Liver (tissue), 9 donors: ENCODE measurements around the gene AFAP1. TPM values are rescaled to one million over a fixed set of nuclear protein-coding genes. Genes with fewer than 3 reads are reported as not detected.
A peak's percentile ranks its signal among the peaks of the same experiment; 100 is the strongest.

ENCODE experiments used
- DNase-seq: peaks from one replicate; pipeline ENCODE4 v3.0.0-alpha.2; 2017; ENCODE audit warnings: low spot score
- H3K27ac ChIP-seq, 2 donors: one replicate each; pipeline ENCODE4 v1.7.0; 2013; ENCODE audit warnings: inconsistent platforms in 2 of 2, low read length in 2 of 2, control low read depth in 1 of 2, low read depth in 1 of 2, mild to moderate bottlenecking in 1 of 2
- H3K27me3 ChIP-seq, 4 donors: one replicate each; pipeline versions ENCODE4 v1.6.1 to v1.7.0; 2013; ENCODE audit warnings: low read length in 3 of 4, inconsistent platforms in 1 of 4, mild to moderate bottlenecking in 1 of 4, moderate library complexity in 1 of 4; ENCODE audit not compliant: control insufficient read depth in 4 of 4, insufficient read depth in 4 of 4
- H3K36me3 ChIP-seq, 4 donors: one replicate each; pipeline versions ENCODE4 v1.6.1 to v1.7.0; 2013; ENCODE audit warnings: low read length in 3 of 4, mild to moderate bottlenecking in 3 of 4, low read depth in 1 of 4, moderate library complexity in 1 of 4; ENCODE audit not compliant: control insufficient read depth in 4 of 4, insufficient read depth in 3 of 4
- H3K4me1 ChIP-seq, 4 donors: one replicate each; pipeline versions ENCODE4 v1.6.1 to v1.7.0; 2013; ENCODE audit warnings: low read length in 3 of 4, mild to moderate bottlenecking in 3 of 4, moderate library complexity in 1 of 4; ENCODE audit not compliant: control insufficient read depth in 4 of 4, insufficient read depth in 4 of 4
- H3K4me3 ChIP-seq, 3 donors: one replicate each; pipeline versions ENCODE4 v1.6.1 to v1.7.0; 2013; ENCODE audit warnings: low read length in 3 of 3, control low read depth in 1 of 3, low read depth in 1 of 3, mild to moderate bottlenecking in 1 of 3
- H3K9ac ChIP-seq, 2 donors: one replicate each; pipeline ENCODE4 v1.7.0; 2013; ENCODE audit warnings: low read length in 2 of 2, mild to moderate bottlenecking in 2 of 2, moderate library complexity in 2 of 2, control low read depth in 1 of 2, low read depth in 1 of 2
- H3K9me3 ChIP-seq, 4 donors: one replicate each; pipeline versions ENCODE4 v1.6.1 to v1.7.0; 2013; ENCODE audit warnings: low read length in 3 of 4; ENCODE audit not compliant: control insufficient read depth in 4 of 4
- FOXA2 ChIP-seq: IDR thresholded peaks from 2 replicates; pipeline ENCODE4 v1.6.1; 2016; ENCODE audit warnings: antibody characterized with exemption
- GABPA ChIP-seq, 2 donors: IDR thresholded peaks in 1 of 2; conservative IDR thresholded peaks in 1 of 2; 2 replicates each; pipeline ENCODE4 v1.6.1; 2016; ENCODE audit warnings: antibody characterized with exemption in 2 of 2, mild to moderate bottlenecking in 1 of 2, moderate library complexity in 1 of 2
- HNF4A ChIP-seq, 2 donors: conservative IDR thresholded peaks; 2 replicates each; pipeline ENCODE4 v1.6.1; 2016; ENCODE audit warnings: antibody characterized with exemption in 2 of 2, mild to moderate bottlenecking in 2 of 2
- HNF4G ChIP-seq: IDR thresholded peaks from 2 replicates; pipeline ENCODE4 v1.6.1; 2016; ENCODE audit warnings: antibody characterized with exemption
- JUND ChIP-seq, 2 donors: IDR thresholded peaks; 2 replicates each; pipeline ENCODE4 v1.6.1; 2016; ENCODE audit warnings: antibody characterized with exemption in 2 of 2
- MAX ChIP-seq: IDR thresholded peaks from 2 replicates; pipeline ENCODE4 v1.6.1; 2016; ENCODE audit warnings: antibody characterized with exemption
- NR2F2 ChIP-seq: IDR thresholded peaks from 2 replicates; pipeline ENCODE4 v1.6.1; 2016; ENCODE audit warnings: antibody characterized with exemption
- RAD21 ChIP-seq, 2 donors: IDR thresholded peaks; 2 replicates each; pipeline ENCODE4 v1.6.1; 2016; ENCODE audit warnings: antibody characterized with exemption in 2 of 2, mild to moderate bottlenecking in 2 of 2
- SP1 ChIP-seq: IDR thresholded peaks from 2 replicates; pipeline ENCODE4 v1.6.1; 2018; ENCODE audit warnings: antibody characterized with exemption, mild to moderate bottlenecking
- TAF1 ChIP-seq: conservative IDR thresholded peaks from 2 replicates; pipeline ENCODE4 v1.6.1; 2016; ENCODE audit warnings: antibody characterized with exemption, mild to moderate bottlenecking
- YY1 ChIP-seq: IDR thresholded peaks from 2 replicates; pipeline ENCODE4 v1.6.1; 2016; ENCODE audit warnings: antibody characterized with exemption, mild to moderate bottlenecking
- ZBTB33 ChIP-seq: IDR thresholded peaks from 2 replicates; pipeline ENCODE4 v1.6.1; 2016; ENCODE audit warnings: antibody characterized with exemption
- WGBS: extraction: QIAGEN DNeasy Blood & Tissue Kit; methylation state at CpG from one replicate; pipeline ENCODE4 v1.1.7; 2013; 5-methylcytosine and 5-hydroxymethylcytosine counted together
- polyA plus RNA-seq, 2 donors: library from polyadenylated mRNA; stranded (reverse) in 1 of 2; unstranded in 1 of 2; fragments of 200-250 nt in 1 of 2; fragments of >200 nt in 1 of 2; fragmentation: Nextera tagmentation in 1 of 2; extraction: Ambion mirVana in 1 of 2; gene quantifications; one replicate each; pipeline versions ENCODE4 v1.2.1 to v1.2.3, GENCODE V29; 2013 to 2015
- total RNA-seq, 2 donors: library from RNA; depleted of rRNA; stranded (reverse); fragments of >200 nt; gene quantifications; one replicate each; pipeline ENCODE4 v1.2.3, GENCODE V29; 2014
- TF ChIP-seq, protein P1 (sequence below): fragments of 150-350 bp; IDR thresholded peaks from 2 replicates; pipeline ENCODE4 v1.5.1; 2017; ENCODE audit warnings: improper control_type of control experiment, low read depth, low read length; ENCODE audit not compliant: missing input control
- donor health status: healthy.
- donor health status: healthy.
- donor health status: healthy.
- donor health status: healthy.
- donor health status: healthy.

AFAP1 gene
- total and polyA plus RNA-seq, 4 donors: 0.40 to 3.2 (median 1.6) TPM

DNA sequence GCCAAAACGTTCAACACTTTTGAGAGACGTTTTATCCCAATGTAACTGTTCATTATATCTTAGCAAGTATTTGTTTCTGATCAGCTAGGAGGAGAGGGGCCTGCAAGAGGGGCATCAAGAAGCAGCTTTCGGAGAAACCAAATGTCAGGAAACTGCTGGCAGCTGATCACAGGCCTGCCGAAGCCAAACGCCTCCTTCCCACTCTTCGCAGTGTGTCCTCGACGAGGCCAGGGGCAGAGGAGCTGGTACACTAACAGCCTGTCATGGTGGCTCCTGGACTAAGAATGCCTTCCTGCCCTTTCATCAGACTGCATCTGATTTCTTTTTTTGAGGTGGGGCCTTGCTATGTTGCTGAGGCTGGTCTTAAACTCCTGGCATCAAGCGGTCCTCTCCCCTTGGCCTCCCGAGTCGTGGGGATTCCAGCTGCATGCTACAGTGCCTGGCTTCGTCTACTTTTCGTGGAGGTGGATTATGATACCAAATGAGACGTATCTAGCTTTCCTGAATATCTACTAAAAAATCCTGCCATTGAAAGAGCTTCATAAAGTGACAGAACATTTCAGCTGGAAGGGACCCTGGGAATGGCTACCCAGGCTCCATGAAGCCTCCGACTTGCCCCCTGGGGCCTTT, 134.8 kb downstream of the AFAP1 start:
- no peak for DNase-seq
- Histone ChIP-seq H3K27ac (no peak overlapping the region), H3K36me3 (no peaks in the 10 kb centered on the region), H3K27me3 (no peaks in the 10 kb centered on the region), H3K9me3 (no peaks in the 10 kb centered on the region), H3K4me3 (no peak overlapping the region), H3K9ac (no peak overlapping the region), H3K4me1 (peaks cover 0 to 11% (median 4%) of the 10 kb centered on the region in 4 donors)
- 88% methylated on average over 15 of the region's 15 CpGs for WGBS
- TF ChIP-seq JUND (IDR thresholded peaks at IDR 0.05) (no peak), FOXA2 (no peak), NR2F2 (no peak), GABPA (IDR thresholded peaks at IDR 0.05 in 1 of 2, conservative IDR thresholded peaks at IDR 0.05 in 1 of 2) (no peak), MAX (no peak), ZBTB33 (no peak), HNF4G (no peak), YY1 (no peak), TAF1 (no peak), HNF4A (conservative IDR thresholded peaks at IDR 0.05) (no peak), SP1 (no peak)

DNA sequence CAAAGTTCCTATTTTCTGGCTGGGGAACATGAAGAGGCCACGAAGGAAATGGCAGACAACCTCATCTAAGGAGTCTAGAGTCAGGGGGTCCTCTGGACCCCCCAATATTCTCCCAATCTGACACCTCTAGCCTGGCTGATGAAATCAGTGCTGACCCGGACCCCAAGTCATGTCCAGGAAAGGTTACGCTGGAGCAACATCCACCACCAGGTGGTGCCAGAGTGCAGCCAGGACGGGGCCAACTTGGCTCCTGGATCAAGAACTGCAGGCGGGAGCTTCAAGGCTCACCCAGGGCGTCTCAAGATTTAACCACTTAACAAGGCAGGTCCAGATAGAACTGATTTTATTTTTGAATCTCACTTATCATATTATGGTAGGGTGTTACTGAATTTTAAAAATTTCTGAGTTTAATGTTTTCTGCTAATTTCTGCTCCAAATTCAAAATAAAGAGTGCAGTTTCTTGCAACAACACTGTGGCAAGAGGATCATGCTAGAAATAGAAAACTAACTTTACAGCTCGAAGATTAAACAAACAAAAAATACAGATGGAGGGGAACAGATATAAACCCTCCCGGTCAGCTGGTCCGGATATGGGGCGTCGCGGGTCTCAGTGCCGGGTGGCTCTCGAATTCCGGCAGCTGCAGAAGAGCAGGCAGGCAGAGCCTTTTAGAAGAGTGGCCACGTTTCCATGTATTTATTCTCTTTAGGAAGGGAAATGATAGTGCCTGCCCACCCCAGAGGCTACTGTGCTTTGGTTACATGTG, 135.5 kb downstream of the AFAP1 start:
- peak; percentile 82 for DNase-seq
- no peak overlapping the region for H3K4me3 ChIP-seq
- WGBS: 43% methylated on average over 16 of the region's 16 CpGs
- H3K4me1 ChIP-seq: peaks cover 0 to 11% (median 4%) of the 10 kb centered on the region in 4 donors
- no peaks in the 10 kb centered on the region for H3K27me3 ChIP-seq
- TF ChIP-seq, protein P1, sequence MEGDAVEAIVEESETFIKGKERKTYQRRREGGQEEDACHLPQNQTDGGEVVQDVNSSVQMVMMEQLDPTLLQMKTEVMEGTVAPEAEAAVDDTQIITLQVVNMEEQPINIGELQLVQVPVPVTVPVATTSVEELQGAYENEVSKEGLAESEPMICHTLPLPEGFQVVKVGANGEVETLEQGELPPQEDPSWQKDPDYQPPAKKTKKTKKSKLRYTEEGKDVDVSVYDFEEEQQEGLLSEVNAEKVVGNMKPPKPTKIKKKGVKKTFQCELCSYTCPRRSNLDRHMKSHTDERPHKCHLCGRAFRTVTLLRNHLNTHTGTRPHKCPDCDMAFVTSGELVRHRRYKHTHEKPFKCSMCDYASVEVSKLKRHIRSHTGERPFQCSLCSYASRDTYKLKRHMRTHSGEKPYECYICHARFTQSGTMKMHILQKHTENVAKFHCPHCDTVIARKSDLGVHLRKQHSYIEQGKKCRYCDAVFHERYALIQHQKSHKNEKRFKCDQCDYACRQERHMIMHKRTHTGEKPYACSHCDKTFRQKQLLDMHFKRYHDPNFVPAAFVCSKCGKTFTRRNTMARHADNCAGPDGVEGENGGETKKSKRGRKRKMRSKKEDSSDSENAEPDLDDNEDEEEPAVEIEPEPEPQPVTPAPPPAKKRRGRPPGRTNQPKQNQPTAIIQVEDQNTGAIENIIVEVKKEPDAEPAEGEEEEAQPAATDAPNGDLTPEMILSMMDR: peak; percentile 79
- TF ChIP-seq RAD21 (IDR thresholded peaks at IDR 0.05) (peak; percentile 84 to 89), JUND (IDR thresholded peaks at IDR 0.05) (no peak), YY1 (no peak), HNF4A (conservative IDR thresholded peaks at IDR 0.05) (peak in 1 of 2 donors; percentile 26), GABPA (IDR thresholded peaks at IDR 0.05 in 1 of 2, conservative IDR thresholded peaks at IDR 0.05 in 1 of 2) (no peak)
- H3K27ac ChIP-seq: no peak overlapping the region
- H3K9me3 ChIP-seq: no peaks in the 10 kb centered on the region
- H3K9ac ChIP-seq: no peak overlapping the region
- no peaks in the 10 kb centered on the region for H3K36me3 ChIP-seq
